Vagina (tissue), 2 donors: Measurements from ENCODE around the gene ARAP1. TPM values are rescaled to one million over a fixed set of nuclear protein-coding genes. Genes with fewer than 3 reads are reported as not detected.

ENCODE experiments used
- DNase-seq, 2 donors: peaks; one replicate each; pipeline ENCODE4 v3.0.0-alpha.2; 2017; ENCODE audit errors: extremely low spot score in 2 of 2
- H3K27ac ChIP-seq: fragments of 200-600 bp; sonication (generic); one replicate; pipeline ENCODE4 v1.5.1; 2019
- H3K27me3 ChIP-seq: fragments of 200-600 bp; sonication (generic); one replicate; pipeline ENCODE4 v1.5.1; 2019
- H3K36me3 ChIP-seq, 2 donors: fragments of 200-600 bp; sonication (generic); one replicate each; pipeline ENCODE4 v1.5.1; 2017 to 2019
- H3K4me1 ChIP-seq: fragments of 200-600 bp; sonication (generic); one replicate; pipeline ENCODE4 v1.5.1; 2019
- H3K4me3 ChIP-seq, 2 donors: fragments of 200-600 bp; sonication (generic); 1 replicate in 1 of 2; 2 replicates in 1 of 2; pipeline ENCODE4 v1.5.1; 2016 to 2019
- H3K9me3 ChIP-seq: fragments of 200-600 bp; sonication (generic); one replicate; pipeline ENCODE4 v1.5.1; 2019
- POLR2A ChIP-seq, 2 donors: fragments of 450-650 bp; IDR thresholded peaks; one replicate each; pipeline ENCODE4 v1.6.1; 2017; ENCODE audit warnings: antibody characterized with exemption in 2 of 2, mild to moderate bottlenecking in 2 of 2, moderate library complexity in 2 of 2
- POLR2AphosphoS5 ChIP-seq, 2 donors: sonication (generic); formaldehyde crosslinking; IDR thresholded peaks; one replicate each; pipeline ENCODE4 v1.9.0; 2017; ENCODE audit warnings: antibody characterized with exemption in 2 of 2, mild to moderate bottlenecking in 2 of 2, low read depth in 1 of 2; ENCODE audit not compliant: insufficient read depth in 1 of 2
- intact Hi-C: fragments of 100-400 bp; cut with DNase I; formaldehyde crosslinking; loops from one replicate; pipeline ENCODE4 v1.15.1; 2023
- total RNA-seq: library from RNA; depleted of rRNA; stranded (reverse); fragments of >200 nt; gene quantifications from one replicate; pipeline ENCODE4 v1.2.3, GENCODE V29; 2016
- TF ChIP-seq, protein P1 (sequence below), 3 experiments: fragments of 450-650 bp in 2 of 3; fragments of 200-600 bp in 1 of 3; sonication (generic) in 1 of 3; IDR thresholded peaks; one replicate each; pipeline ENCODE4 v1.5.1; 2017 to 2019; ENCODE audit warnings: antibody characterized with exemption in 3 of 3, mild to moderate bottlenecking in 2 of 3, moderate library complexity in 2 of 3

ARAP1 gene
- total RNA-seq, 1 donor from 2014 or later = 59.2 TPM

DNA sequence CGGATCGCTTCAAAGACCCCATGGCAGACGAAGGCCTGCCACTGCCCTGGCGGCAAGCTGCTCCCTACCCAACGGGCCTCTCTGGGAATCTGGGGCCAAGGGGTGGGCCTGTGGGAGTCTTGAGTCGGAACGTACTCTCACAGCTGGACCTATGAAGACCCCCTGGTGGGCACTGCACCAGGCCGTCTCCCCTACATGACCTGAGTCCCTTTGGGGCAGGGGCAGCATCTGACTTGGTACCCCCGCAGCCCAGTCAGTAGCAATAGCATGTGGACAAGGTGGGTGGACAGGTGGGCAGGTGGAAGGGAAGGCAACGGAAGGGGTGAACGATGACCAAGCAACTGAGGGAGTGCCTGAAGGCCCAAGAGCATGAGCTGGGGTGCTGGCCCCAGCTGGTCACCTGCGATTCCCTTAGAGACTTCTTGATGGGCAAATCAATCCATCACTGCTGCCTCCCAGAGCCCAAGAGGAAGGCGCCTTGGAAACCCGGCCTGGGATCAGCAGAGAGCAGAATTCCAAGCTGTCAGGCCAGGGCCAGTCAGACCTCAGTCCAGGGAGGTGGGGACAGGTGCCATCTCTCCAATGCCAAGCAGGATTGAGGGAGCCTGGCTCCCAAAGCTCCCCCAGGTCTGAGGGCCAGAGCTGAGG, 35.3 kb downstream of the ARAP1 start:
- intact Hi-C loops = no loop called here
- Histone ChIP-seq H3K9me3 (no peaks in the 10 kb centered on the region), H3K27ac (no peak overlapping the region), H3K36me3 (peaks cover 0 to 2% of the 10 kb centered on the region in 2 donors), H3K27me3 (no peaks in the 10 kb centered on the region), H3K4me3 (no peak overlapping the region), H3K4me1 (peaks cover 66% of the 10 kb centered on the region)
- DNase-seq = no peak
- TF ChIP-seq POLR2AphosphoS5 (IDR thresholded peaks at IDR 0.05; ENCODE audit: insufficient read depth in 1 of 2, low read depth in 1 of 2) = no peak
- TF ChIP-seq POLR2A (IDR thresholded peaks at IDR 0.05) = no peak
- TF ChIP-seq, protein P1, sequence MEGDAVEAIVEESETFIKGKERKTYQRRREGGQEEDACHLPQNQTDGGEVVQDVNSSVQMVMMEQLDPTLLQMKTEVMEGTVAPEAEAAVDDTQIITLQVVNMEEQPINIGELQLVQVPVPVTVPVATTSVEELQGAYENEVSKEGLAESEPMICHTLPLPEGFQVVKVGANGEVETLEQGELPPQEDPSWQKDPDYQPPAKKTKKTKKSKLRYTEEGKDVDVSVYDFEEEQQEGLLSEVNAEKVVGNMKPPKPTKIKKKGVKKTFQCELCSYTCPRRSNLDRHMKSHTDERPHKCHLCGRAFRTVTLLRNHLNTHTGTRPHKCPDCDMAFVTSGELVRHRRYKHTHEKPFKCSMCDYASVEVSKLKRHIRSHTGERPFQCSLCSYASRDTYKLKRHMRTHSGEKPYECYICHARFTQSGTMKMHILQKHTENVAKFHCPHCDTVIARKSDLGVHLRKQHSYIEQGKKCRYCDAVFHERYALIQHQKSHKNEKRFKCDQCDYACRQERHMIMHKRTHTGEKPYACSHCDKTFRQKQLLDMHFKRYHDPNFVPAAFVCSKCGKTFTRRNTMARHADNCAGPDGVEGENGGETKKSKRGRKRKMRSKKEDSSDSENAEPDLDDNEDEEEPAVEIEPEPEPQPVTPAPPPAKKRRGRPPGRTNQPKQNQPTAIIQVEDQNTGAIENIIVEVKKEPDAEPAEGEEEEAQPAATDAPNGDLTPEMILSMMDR (IDR thresholded peaks at IDR 0.05) = no peak

DNA sequence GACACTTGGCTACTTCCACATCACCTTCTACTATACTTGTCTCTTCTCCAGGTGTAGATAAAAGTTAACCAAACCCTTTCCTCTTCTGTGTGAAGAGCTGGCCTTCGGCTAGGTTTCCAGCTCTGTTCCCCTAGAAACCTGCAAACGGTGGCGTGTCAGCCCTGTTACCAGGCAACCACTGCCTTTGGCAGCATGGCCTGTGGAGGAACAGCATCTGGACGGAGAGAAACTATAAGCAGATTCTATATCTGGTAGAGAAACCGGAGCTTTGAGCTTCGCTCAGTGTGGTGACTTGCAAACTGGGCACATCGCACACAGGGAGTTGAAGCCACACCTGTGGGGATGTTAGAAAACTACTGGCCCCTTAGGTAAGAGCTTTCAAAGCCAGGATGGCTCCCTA, 35.9 kb downstream of the ARAP1 start:
- H3K27me3 ChIP-seq = no peaks in the 10 kb centered on the region
- H3K4me3 ChIP-seq = no peak overlapping the region
- H3K4me1 ChIP-seq = peaks cover 60% of the 10 kb centered on the region
- DNase-seq = no peak
- peaks cover 0 to 9% of the 10 kb centered on the region in 2 donors for H3K36me3 ChIP-seq
- intact Hi-C loops = no loop called here
- no peak overlapping the region for H3K27ac ChIP-seq
- no peak for TF ChIP-seq POLR2AphosphoS5 (IDR thresholded peaks at IDR 0.05; ENCODE audit: insufficient read depth in 1 of 2, low read depth in 1 of 2)
- TF ChIP-seq, protein P1 (IDR thresholded peaks at IDR 0.05) = no peak
- no peak for TF ChIP-seq POLR2A (IDR thresholded peaks at IDR 0.05)
- no peaks in the 10 kb centered on the region for H3K9me3 ChIP-seq

DNA sequence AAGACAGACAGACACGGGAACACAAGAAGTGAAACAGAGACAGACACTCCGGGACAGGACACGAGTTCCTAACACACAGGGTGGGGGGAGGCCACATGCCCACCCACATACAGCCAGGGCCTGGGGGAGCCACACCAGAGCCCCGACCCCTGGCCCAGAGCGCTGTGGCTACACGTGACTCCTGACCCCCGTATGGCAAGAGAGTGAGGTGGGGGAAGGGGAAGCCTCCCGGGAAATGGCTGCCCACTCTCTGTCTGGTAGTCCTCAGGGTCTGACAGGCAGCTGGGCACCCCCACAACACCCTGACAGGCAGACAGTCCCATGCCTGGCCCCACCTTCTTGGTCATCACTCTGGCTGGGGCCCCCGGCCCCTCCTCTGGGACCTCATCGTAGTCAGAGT, 39.4 kb downstream of the ARAP1 start:
- Histone ChIP-seq H3K27ac (peak overlapping the region; percentile 34), H3K4me3 (no peak overlapping the region), H3K27me3 (no peaks in the 10 kb centered on the region), H3K9me3 (no peaks in the 10 kb centered on the region), H3K36me3 (peaks cover 0 to 41% of the 10 kb centered on the region in 2 donors), H3K4me1 (peaks cover 25% of the 10 kb centered on the region)
- DNase-seq = no peak
- intact Hi-C loops = no loop called here
- TF ChIP-seq, protein P1 (IDR thresholded peaks at IDR 0.05) = no peak
- TF ChIP-seq POLR2AphosphoS5 (IDR thresholded peaks at IDR 0.05; ENCODE audit: insufficient read depth in 1 of 2, low read depth in 1 of 2) = no peak
- TF ChIP-seq POLR2A (IDR thresholded peaks at IDR 0.05) = no peak

DNA sequence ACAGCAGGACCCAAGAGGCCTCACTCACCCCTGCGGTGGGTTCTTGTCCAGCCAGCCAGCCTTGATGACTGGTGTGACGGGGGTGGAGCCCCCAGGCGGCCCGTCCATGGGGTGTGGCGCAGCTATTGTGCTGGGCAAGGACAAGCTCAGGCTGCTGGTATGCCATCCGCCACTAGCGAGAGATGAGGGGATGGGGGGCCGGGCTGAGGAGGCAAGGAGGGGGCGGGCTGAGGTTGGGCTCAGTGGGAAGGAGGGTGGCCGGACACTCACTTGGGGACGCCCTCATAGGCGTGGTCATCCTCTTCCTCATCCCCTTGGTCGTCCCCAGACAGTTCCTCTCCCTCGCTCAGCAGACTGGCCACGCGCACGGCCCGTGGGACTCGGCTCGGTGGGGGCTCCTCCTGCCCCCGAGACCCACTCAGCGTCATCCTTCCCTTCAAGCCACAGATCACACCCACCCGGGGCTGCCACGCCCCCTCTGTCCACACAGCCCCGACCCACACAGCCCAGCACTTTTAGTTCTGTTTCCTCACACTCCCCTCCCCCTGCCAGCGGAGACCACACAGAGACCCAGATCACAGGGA, 39.9 kb downstream of the ARAP1 start:
- intact Hi-C loops = no loop called here
- Histone ChIP-seq H3K4me3 (no peak overlapping the region), H3K4me1 (peaks cover 21% of the 10 kb centered on the region), H3K27me3 (no peaks in the 10 kb centered on the region), H3K9me3 (no peaks in the 10 kb centered on the region), H3K27ac (peak overlapping the region; percentile 34), H3K36me3 (peaks cover 0 to 47% of the 10 kb centered on the region in 2 donors)
- DNase-seq = no peak
- TF ChIP-seq POLR2A (IDR thresholded peaks at IDR 0.05) (no peak), POLR2AphosphoS5 (IDR thresholded peaks at IDR 0.05; ENCODE audit: insufficient read depth in 1 of 2, low read depth in 1 of 2) (peak in 1 of 2 donors; percentile 41)

DNA sequence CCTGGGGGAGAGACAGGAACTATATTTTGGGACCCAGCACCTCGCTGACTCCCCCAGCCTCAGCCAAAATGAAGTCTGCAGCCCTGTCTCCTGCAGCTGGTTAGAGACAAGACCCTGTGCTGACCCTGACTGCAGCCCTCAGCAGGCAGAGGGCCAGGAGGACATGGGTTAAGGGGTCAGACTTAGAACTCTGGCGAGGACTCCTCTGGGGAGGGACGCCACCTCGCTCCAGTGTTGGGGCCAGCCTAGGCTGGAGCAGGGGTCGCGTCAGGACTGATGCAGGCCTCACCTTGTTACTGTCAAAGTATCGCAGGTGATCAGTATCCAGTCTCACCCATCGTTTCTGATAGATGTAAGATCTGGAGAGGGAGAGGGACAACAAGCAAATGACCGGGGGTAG, 41.1 kb downstream of the ARAP1 start:
- Histone ChIP-seq H3K27ac (no peak overlapping the region), H3K4me3 (no peak overlapping the region), H3K27me3 (no peaks in the 10 kb centered on the region), H3K4me1 (peaks cover 12% of the 10 kb centered on the region), H3K36me3 (peaks cover 0 to 58% of the 10 kb centered on the region in 2 donors), H3K9me3 (no peaks in the 10 kb centered on the region)
- no peak for DNase-seq
- intact Hi-C loops = no loop called here
- TF ChIP-seq POLR2AphosphoS5 (IDR thresholded peaks at IDR 0.05; ENCODE audit: insufficient read depth in 1 of 2, low read depth in 1 of 2) = no peak
- TF ChIP-seq, protein P1 (IDR thresholded peaks at IDR 0.05) = no peak
- TF ChIP-seq POLR2A (IDR thresholded peaks at IDR 0.05) = no peak
